ENCODE measurements around the gene DMC1.
"Not testable (repeated sequence)": the region's sequence is repeated elsewhere in the genome, so short reads cannot be mapped to it uniquely, and the experiment has no call there.

Gene DMC1

GRCh38 chr22:38497869-38498268 is 72.1 kb downstream of the DMC1 start:
- no peak for FAIRE-seq

- FAIRE-seq = no peak
Observed at GRCh38 chr22:38494939-38495338, 75.0 kb downstream of the DMC1 start.

- no peak for FAIRE-seq
Observed at GRCh38 chr22:38494498-38494897, 75.5 kb downstream of the DMC1 start.

- no peak for FAIRE-seq
Observed at GRCh38 chr22:38491707-38492348, 78.2 kb downstream of the DMC1 start.

GRCh38 chr22:38490915-38491314 is 79.1 kb downstream of the DMC1 start:
- FAIRE-seq = no peak

- no peak for FAIRE-seq
Observed at GRCh38 chr22:38490475-38490874, 79.5 kb downstream of the DMC1 start.

- FAIRE-seq = no peak
Observed at GRCh38 chr22:38489561-38490145, 80.3 kb downstream of the DMC1 start.

- FAIRE-seq = no peak
Observed at GRCh38 chr22:38489142-38489541, 80.8 kb downstream of the DMC1 start.

- FAIRE-seq = no peak
Observed at GRCh38 chr22:38487946-38488345, 82.0 kb downstream of the DMC1 start.

- no peak for FAIRE-seq
Observed at GRCh38 chr22:38485783-38486182, 84.2 kb downstream of the DMC1 start.

- no peak for FAIRE-seq
Observed at GRCh38 chr22:38484244-38484643, 85.7 kb downstream of the DMC1 start.

- FAIRE-seq = no peak
Observed at GRCh38 chr22:38482662-38483308, 87.2 kb downstream of the DMC1 start.

- FAIRE-seq = no peak
Observed at GRCh38 chr22:38481871-38482332, 88.1 kb downstream of the DMC1 start.

- no peak for FAIRE-seq
Observed at GRCh38 chr22:38481162-38481870, 88.7 kb downstream of the DMC1 start.

- no peak for FAIRE-seq
Observed at GRCh38 chr22:38479096-38479837, 90.7 kb downstream of the DMC1 start.

GRCh38 chr22:38477585-38477984 is 92.4 kb downstream of the DMC1 start:
- FAIRE-seq = no peak

GRCh38 chr22:38474003-38474607 is 95.9 kb downstream of the DMC1 start:
- no peak for FAIRE-seq

- no peak for FAIRE-seq
Observed at GRCh38 chr22:38471237-38471636, 98.7 kb downstream of the DMC1 start.

- FAIRE-seq = not testable (repeated sequence)
Observed at GRCh38 chr22:38470179-38470578, 99.8 kb downstream of the DMC1 start.

- no peak for FAIRE-seq
Observed at GRCh38 chr22:38469306-38469781, 100.6 kb downstream of the DMC1 start.
